ENCODE measurements around the gene MAP2. TPM values are rescaled to one million over a fixed set of nuclear protein-coding genes. Genes with fewer than 3 reads are reported as not detected.
"Not testable (repeated sequence)": the region's sequence is repeated elsewhere in the genome, so short reads cannot be mapped to it uniquely, and the experiment has no call there.

MAP2 gene
- total RNA-seq, 2 donors from 2014 or later = 0.31 to 0.97 TPM

DNA sequence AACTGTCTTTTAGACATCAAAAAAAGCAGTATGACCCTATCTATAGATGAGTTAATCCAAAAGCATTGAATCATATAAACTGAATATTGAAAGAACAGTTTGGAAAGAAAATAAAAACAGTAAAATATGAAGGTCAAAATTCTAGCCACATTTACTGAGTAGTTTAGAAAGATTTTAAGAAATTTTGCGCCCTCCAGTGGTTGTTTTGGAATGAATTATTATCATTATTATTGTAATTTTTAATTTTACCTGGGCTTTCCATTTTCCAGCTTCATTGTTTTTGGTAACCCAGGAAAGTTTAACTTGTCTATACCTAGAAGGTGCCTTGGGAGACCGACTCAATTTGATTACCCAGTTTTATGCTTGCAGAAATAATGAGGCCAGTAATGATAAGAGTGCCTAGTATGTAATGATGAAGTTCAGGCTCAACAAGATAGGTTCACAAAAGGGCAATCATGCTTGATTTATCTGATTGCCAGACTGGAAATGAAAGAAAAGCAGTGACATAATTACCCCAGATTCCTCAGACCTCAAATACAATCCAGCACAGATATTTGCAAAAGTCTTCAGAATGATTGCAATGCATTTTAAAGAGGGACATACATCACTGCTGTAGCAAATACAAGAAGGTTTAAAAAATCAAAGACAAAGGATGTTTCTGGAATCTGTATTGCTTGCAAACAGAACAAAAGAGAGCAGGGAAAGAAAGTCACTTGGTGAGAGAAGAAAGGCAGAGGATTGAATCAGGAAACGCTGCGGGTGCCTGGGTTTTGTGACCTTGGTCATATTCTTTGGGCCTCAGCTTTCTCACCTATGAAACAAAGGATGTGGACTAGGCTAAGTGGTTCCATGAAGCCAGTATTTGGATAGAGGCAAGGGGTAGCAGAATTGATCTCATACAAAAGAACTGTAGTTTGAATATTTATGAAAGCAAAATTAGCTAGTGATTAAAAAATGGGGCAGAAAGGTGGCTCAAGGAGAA is 153.8 kb downstream of the MAP2 start:
- DNase-seq (no peak), ATAC-seq (replicated peaks in 1 of 2) (no peak)
- peaks cover 6% of the 10 kb centered on the region for H3K4me1 Mint-ChIP-seq (ENCODE audit: low read depth)
- no peaks in the 10 kb centered on the region for H3K9me3 Mint-ChIP-seq
- no peak overlapping the region for H3K4me3 Mint-ChIP-seq
- no peaks in the 10 kb centered on the region for H3K27me3 Mint-ChIP-seq (ENCODE audit: low read depth)
- H3K36me3 Mint-ChIP-seq (ENCODE audit: insufficient read depth in 2 of 2) = no peaks in the 10 kb centered on the region
- H3K27ac Mint-ChIP-seq = no peak overlapping the region

DNA sequence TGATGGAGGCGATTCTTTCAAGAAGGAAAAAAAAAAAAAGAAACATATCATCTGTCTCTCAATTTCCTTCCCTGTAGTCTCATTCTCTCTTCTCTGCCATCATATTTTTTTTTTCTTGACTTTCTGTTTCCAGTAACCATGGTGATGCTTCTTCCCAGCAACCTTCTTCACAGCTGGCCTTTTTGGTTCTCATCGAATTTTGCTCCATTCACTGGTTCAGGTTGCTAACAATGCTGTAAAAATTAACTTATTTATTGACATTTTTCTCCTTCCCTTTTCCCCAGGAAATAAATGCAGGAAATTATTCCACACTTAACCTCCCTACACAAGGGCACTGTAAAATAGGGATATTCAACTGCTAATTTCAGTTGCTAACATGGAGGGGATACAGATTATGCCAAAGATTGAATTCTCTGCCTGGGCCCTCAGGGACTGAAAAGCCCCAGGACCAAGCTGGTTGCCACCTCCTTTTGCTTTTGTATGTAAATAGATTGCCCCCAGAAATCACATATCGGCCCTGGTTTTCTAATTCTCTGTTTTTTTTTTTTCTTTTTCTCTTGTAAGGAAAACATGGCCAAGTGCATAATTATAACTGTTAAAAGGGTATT is 154.7 kb downstream of the MAP2 start:
- peaks cover 6% of the 10 kb centered on the region for H3K4me1 Mint-ChIP-seq (ENCODE audit: low read depth)
- DNase-seq (no peak), ATAC-seq (replicated peaks in 1 of 2) (no peak)
- no peak overlapping the region for H3K4me3 Mint-ChIP-seq
- no peaks in the 10 kb centered on the region for H3K9me3 Mint-ChIP-seq
- no peaks in the 10 kb centered on the region for H3K27me3 Mint-ChIP-seq (ENCODE audit: low read depth)
- no peak overlapping the region for H3K27ac Mint-ChIP-seq
- no peaks in the 10 kb centered on the region for H3K36me3 Mint-ChIP-seq (ENCODE audit: insufficient read depth in 2 of 2)

DNA sequence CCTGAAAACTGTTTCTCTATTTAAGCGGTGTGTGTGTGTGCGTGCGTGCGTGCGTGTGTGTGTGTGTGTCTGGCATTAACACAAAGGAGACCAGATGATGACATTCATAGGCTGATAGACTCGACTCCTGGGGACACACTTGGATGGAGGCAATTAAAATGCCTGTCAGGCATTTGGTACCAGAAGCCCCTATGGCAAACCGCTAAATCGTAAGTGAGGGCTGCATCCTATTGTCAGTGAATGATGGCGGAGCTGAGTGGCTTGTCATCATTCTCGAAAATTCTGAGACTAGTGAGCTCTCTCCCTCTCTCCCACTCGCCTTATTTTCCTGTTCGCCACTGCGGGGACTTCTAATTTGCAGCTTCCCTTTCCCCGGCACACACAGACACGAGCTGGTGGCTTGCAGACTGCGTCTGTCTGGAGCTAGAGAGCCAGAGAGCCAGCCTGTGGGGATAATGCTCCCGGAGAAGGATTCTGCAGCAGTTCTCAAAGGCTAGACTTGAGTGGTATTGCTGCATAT is 155.4 kb downstream of the MAP2 start:
- ATAC-seq (replicated peaks in 1 of 2) = no peak
- H3K4me3 Mint-ChIP-seq = peak overlapping the region; percentile 80 to 81
- DNase-seq = no peak
- H3K27me3 Mint-ChIP-seq (ENCODE audit: low read depth) = no peaks in the 10 kb centered on the region
- no peak overlapping the region for H3K27ac Mint-ChIP-seq
- no peaks in the 10 kb centered on the region for H3K9me3 Mint-ChIP-seq
- H3K4me1 Mint-ChIP-seq (ENCODE audit: low read depth) = peaks cover 6% of the 10 kb centered on the region
- H3K36me3 Mint-ChIP-seq (ENCODE audit: insufficient read depth in 2 of 2) = no peaks in the 10 kb centered on the region

DNA sequence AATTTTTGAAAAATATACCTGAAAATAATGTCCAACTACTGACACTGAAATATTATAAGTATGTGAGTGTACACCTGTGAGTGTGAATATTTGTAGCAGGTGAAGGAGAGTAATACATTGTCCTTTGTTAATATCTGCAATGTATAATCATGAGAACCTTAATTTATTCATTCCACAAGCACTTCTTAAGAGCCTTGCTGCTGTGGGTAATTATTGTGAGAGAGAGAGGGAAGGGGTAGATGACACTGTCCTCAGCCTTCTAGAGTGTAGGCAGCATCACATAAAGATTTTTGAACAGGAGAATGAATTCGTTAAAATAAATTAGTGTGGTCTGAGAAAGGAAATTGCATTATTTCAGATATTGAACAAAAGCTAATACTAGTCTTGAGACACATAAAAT is 157.2 kb downstream of the MAP2 start:
- DNase-seq (no peak), ATAC-seq (replicated peaks in 1 of 2) (no peak)
- H3K4me1 Mint-ChIP-seq (ENCODE audit: low read depth) = peaks cover 6% of the 10 kb centered on the region
- no peaks in the 10 kb centered on the region for H3K9me3 Mint-ChIP-seq
- no peaks in the 10 kb centered on the region for H3K27me3 Mint-ChIP-seq (ENCODE audit: low read depth)
- H3K36me3 Mint-ChIP-seq (ENCODE audit: insufficient read depth in 2 of 2) = no peaks in the 10 kb centered on the region
- H3K4me3 Mint-ChIP-seq = no peak overlapping the region
- no peak overlapping the region for H3K27ac Mint-ChIP-seq

DNA sequence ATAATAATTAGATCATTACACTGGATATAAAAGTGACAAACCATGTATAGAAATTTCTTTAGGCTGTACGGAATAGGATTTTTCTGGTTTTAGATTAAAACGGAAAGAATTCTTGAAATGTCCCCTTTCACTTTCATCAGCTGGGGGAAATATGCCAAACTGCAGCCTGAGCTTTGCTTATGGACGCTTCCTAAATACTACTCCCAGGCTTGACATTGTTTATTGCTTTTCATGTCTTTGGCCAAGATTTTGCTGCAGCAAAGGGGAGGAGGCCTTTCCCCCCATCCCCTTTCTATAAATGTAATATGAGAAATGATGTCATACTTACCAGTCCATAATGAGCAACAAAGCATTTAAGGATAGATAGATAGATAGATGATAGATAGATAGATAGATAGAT is 158.4 kb downstream of the MAP2 start:
- H3K4me3 Mint-ChIP-seq = no peak overlapping the region
- no peak overlapping the region for H3K27ac Mint-ChIP-seq
- ATAC-seq (replicated peaks in 1 of 2) = no peak
- H3K36me3 Mint-ChIP-seq (ENCODE audit: insufficient read depth in 2 of 2) = no peaks in the 10 kb centered on the region
- no peaks in the 10 kb centered on the region for H3K27me3 Mint-ChIP-seq (ENCODE audit: low read depth)
- peaks cover 6% of the 10 kb centered on the region for H3K4me1 Mint-ChIP-seq (ENCODE audit: low read depth)
- H3K9me3 Mint-ChIP-seq = no peaks in the 10 kb centered on the region
- no peak for DNase-seq

DNA sequence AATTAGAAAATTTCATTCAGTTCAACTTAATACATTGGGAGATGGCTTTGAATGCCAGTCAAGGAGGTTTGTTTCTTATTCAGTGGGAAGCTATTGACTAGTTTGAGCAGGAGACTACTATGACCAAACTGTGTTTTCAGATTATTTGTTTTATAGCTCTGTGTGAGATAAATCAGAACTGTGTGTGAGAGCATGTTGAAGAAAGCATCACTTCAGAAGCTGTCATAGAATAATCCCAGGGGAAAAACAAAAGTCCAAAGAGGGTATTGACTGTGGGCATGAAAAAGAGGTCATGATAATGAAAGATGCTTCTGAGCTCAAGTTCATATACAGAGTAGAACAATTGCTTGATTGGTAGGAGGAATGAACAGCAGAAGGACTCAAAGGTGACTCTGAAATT is 160.6 kb downstream of the MAP2 start:
- Mint-ChIP-seq H3K4me3 (no peak overlapping the region), H3K27me3 (ENCODE audit: low read depth) (no peaks in the 10 kb centered on the region), H3K36me3 (ENCODE audit: insufficient read depth in 2 of 2) (no peaks in the 10 kb centered on the region), H3K9me3 (no peaks in the 10 kb centered on the region), H3K4me1 (ENCODE audit: low read depth) (peaks cover 5% of the 10 kb centered on the region), H3K27ac (no peak overlapping the region)
- no peak for DNase-seq
- ATAC-seq (replicated peaks in 1 of 2) = no peak

DNA sequence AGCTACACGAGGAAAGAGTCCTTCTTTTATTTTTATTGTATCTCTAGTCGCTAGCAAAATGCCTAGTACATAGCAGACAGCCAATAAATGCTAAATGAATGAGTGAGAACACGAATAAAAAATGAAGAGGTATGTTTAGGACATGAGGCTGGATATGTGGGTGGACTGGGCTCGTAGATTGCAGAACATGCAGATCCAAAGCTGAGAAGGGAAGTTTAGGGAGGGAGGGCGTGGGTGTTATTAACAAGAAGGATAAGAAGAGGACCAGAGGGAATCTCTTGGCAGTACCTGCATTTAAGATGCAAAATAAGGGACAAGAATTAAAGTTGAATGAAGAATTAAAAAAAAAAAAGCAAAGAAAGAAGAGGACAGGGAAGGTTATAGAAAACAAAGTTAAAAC is 161.1 kb downstream of the MAP2 start:
- H3K4me3 Mint-ChIP-seq = no peak overlapping the region
- ATAC-seq (replicated peaks in 1 of 2) = no peak
- no peaks in the 10 kb centered on the region for H3K27me3 Mint-ChIP-seq (ENCODE audit: low read depth)

DNA sequence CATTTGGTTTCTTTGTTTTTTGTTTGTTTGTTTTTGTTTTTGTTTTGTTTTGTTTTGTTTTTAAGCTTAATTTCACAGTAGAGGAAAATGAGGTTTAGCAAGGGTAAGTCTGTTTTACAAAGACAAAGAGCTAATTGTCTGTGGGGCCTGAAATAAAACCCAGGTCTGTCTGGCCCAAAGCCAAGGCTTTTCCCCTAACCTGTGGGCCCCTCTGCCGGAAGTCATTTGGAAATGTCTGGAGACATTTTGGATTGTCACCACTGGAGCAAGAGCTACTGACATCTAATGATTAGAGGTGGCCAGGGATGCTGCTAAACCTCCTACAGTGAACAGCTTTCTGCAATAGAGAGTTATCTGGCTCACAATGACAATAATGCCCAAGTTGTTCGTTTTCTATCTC is 167.2 kb downstream of the MAP2 start:
- no peaks in the 10 kb centered on the region for H3K36me3 Mint-ChIP-seq (ENCODE audit: insufficient read depth in 2 of 2)
- H3K27me3 Mint-ChIP-seq (ENCODE audit: low read depth) = no peaks in the 10 kb centered on the region
- no peaks in the 10 kb centered on the region for H3K4me1 Mint-ChIP-seq (ENCODE audit: low read depth)
- H3K4me3 Mint-ChIP-seq = no peak overlapping the region
- DNase-seq = no peak
- no peak for ATAC-seq (replicated peaks in 1 of 2)
- no peak overlapping the region for H3K27ac Mint-ChIP-seq
- no peaks in the 10 kb centered on the region for H3K9me3 Mint-ChIP-seq

More for the DNA sequence above, 161.1 kb downstream of the MAP2 start:
- DNase-seq = no peak
- Mint-ChIP-seq H3K27ac (no peak overlapping the region), H3K36me3 (ENCODE audit: insufficient read depth in 2 of 2) (no peaks in the 10 kb centered on the region), H3K9me3 (no peaks in the 10 kb centered on the region), H3K4me1 (ENCODE audit: low read depth) (peaks cover under 1% of the 10 kb centered on the region)

DNA sequence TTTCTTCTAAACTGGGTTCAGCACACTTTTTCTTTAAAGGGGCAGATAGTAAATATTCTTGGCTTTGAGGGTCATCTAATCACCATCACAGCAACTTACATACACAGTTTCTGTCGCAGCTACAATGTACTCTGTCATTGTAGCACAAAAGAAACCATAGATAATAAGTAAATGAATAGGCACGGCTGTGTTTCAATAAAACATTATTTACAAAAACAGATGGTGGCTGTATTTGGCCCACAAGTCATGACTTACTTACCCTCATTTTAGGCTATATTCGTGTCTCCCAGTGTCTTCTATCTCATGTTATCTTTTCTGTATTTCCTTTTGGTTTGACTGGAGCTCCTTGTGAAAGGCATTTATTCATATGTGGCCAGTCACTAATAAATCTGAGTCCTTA is 168.3 kb downstream of the MAP2 start:
- no peak overlapping the region for H3K27ac Mint-ChIP-seq
- no peaks in the 10 kb centered on the region for H3K4me1 Mint-ChIP-seq (ENCODE audit: low read depth)
- no peaks in the 10 kb centered on the region for H3K9me3 Mint-ChIP-seq
- no peaks in the 10 kb centered on the region for H3K27me3 Mint-ChIP-seq (ENCODE audit: low read depth)
- DNase-seq (no peak), ATAC-seq (replicated peaks in 1 of 2) (no peak)
- H3K4me3 Mint-ChIP-seq = no peak overlapping the region
- H3K36me3 Mint-ChIP-seq (ENCODE audit: insufficient read depth in 2 of 2) = no peaks in the 10 kb centered on the region

DNA sequence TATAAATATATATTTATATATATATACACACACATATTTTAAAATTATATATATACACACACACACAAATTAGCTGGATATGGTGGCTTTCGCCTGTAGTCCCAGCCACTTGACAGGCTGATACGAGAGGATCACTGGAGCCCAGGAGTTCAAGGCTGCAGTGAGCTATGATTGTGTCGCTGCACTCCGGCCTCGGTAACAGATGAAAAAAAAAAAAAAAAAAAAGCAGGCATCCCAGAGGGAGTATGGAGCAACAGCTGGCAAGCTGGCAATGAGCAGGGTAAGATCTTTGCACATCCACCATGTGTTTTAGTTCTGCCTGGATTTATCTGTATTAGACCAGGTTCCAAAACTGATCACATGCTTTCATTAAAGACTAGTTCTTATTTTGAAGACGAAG is 170.1 kb downstream of the MAP2 start:
- Mint-ChIP-seq H3K36me3 (ENCODE audit: insufficient read depth in 2 of 2) (no peaks in the 10 kb centered on the region), H3K9me3 (no peaks in the 10 kb centered on the region), H3K4me1 (ENCODE audit: low read depth) (no peaks in the 10 kb centered on the region), H3K27me3 (ENCODE audit: low read depth) (no peaks in the 10 kb centered on the region), H3K4me3 (no peak overlapping the region), H3K27ac (no peak overlapping the region)
- no peak for ATAC-seq (replicated peaks in 1 of 2)
- DNase-seq = no peak

DNA sequence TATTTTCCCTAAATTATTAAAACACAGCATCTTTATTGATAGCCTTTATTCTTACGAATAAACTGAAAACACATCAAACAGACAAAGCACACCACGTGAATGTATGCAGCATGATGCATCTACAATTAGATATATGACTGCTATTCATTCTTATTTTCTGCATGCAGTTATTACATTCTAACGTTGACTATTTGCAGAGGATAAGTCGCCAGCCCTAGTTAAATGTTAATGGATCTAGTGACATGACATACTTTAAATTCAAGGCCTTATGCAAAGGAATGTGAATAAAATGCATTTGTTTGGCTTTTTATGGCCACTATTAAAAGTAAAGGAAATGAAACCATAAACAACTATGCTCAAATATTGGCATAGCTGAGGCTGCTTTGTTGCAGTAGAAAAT is 172.4 kb downstream of the MAP2 start:
- no peak overlapping the region for H3K27ac Mint-ChIP-seq
- no peak overlapping the region for H3K4me3 Mint-ChIP-seq
- H3K36me3 Mint-ChIP-seq (ENCODE audit: insufficient read depth in 2 of 2) = no peaks in the 10 kb centered on the region
- ATAC-seq (replicated peaks in 1 of 2) (no peak), DNase-seq (no peak)
- no peaks in the 10 kb centered on the region for H3K27me3 Mint-ChIP-seq (ENCODE audit: low read depth)
- H3K4me1 Mint-ChIP-seq (ENCODE audit: low read depth) = no peaks in the 10 kb centered on the region
- peaks cover 2% of the 10 kb centered on the region in 2 donors for H3K9me3 Mint-ChIP-seq

DNA sequence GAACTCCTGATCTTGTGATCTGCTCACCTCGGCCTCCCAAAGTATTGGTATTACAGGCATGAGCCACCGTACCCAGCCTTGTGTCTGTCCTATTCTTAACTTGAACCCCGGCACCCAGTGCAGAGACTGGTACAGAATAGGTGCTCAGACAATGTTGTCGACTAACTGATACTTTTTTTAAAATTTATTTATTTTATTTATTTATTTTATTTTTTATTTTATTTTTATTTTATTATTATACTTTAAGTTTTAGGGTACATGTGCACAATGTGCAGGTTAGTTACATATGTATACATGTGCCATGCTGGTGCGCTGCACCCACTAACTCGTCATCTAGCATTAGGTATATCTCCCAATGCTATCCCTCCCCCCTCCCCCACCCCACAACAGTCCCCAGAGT is 174.4 kb downstream of the MAP2 start:
- ATAC-seq (replicated peaks in 1 of 2); H3K27me3 Mint-ChIP-seq (ENCODE audit: low read depth); H3K27ac Mint-ChIP-seq; H3K4me1 Mint-ChIP-seq (ENCODE audit: low read depth); H3K9me3 Mint-ChIP-seq; DNase-seq; H3K36me3 Mint-ChIP-seq (ENCODE audit: insufficient read depth in 2 of 2); H3K4me3 Mint-ChIP-seq: not testable (repeated sequence)

DNA sequence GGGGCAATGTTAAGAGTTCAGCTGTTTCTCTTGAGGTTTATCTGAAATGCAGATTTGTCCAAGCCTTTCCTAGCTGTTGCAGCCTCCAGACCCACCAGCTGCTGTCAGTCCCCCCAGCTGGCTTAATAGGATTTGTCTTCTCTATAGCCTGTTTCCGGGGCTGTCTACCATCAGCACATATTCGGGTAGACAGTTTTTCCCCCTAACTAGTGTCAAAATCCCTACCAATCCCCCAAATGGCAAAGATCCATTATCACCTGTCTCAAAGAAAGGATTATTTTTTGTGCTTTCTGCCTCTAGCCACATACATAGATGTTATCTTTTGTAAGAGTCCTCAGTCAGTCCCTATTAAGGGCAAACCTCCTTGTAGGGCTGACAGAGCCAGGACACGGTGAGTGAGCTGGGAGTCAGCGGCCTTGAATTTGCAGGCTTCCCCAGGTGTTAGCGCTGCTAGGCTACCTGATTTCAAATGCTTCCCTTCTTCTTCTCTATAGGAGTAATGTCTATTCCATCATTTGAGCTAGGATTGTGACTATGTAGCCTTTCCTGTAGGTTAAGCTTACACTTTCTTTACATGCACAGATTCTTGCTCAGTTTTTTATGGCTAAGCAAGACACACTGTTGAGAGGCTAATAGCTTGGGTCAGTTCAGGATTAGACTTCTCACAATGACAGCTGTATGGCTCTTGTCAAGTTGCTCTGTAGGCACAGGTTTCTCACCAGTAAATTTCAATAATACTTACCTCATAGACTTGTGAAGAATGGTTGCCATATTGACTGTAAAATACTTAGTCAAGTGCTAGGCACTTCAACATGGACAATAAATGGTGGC is 176.7 kb downstream of the MAP2 start:
- DNase-seq = no peak
- H3K27me3 Mint-ChIP-seq (ENCODE audit: low read depth) = no peaks in the 10 kb centered on the region
- no peak overlapping the region for H3K4me3 Mint-ChIP-seq
- H3K4me1 Mint-ChIP-seq (ENCODE audit: low read depth) = no peaks in the 10 kb centered on the region
- H3K9me3 Mint-ChIP-seq = peaks cover 2% of the 10 kb centered on the region in 2 donors
- H3K36me3 Mint-ChIP-seq (ENCODE audit: insufficient read depth in 2 of 2) = no peaks in the 10 kb centered on the region
- no peak overlapping the region for H3K27ac Mint-ChIP-seq
- no peak for ATAC-seq (replicated peaks in 1 of 2)

Measured in activated T-cell treated with anti-CD3 and anti-CD28 coated beads, Interleukin-2, amount 50 U/mL, for 72 hours (primary cell).